HG02678 (cell line): Measurements from ENCODE around the gene HAUS2.
A peak's percentile ranks its signal among the peaks of the same experiment; 100 is the strongest.

Source experiments
- ATAC-seq: cut with Tn5 transposase; IDR thresholded peaks from one replicate; pipeline ENCODE4 v1.9.1; 2021; ENCODE audit warnings: mild to moderate bottlenecking, moderate library complexity; ENCODE audit not compliant: unreplicated experiment

Gene HAUS2

GRCh38 chr15:42605796-42606195 lies 57.2 kb downstream of the HAUS2 start:
- ATAC-seq: no peak

DNA sequence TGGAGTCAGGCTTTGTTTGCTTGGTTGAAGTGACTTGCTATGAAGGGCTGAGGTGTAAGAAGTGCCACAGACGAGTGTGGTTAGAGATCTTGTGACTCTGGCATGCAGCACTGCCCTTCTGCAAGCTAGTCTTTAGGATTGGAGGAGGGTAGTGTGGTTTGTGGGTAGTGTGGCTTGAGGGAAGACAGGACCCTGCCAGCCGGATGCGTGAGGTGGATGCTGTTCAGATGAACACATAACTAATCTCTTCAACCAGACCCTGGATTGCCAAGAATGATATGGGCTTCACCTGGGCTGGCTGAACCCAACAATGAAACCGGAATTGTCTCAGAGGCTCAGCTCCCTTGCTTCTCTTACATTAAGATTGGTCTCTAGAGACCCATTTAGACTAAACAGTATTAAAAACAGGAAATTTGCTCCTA lies 59.5 kb downstream of the HAUS2 start:
- peak; percentile 46 for ATAC-seq

DNA sequence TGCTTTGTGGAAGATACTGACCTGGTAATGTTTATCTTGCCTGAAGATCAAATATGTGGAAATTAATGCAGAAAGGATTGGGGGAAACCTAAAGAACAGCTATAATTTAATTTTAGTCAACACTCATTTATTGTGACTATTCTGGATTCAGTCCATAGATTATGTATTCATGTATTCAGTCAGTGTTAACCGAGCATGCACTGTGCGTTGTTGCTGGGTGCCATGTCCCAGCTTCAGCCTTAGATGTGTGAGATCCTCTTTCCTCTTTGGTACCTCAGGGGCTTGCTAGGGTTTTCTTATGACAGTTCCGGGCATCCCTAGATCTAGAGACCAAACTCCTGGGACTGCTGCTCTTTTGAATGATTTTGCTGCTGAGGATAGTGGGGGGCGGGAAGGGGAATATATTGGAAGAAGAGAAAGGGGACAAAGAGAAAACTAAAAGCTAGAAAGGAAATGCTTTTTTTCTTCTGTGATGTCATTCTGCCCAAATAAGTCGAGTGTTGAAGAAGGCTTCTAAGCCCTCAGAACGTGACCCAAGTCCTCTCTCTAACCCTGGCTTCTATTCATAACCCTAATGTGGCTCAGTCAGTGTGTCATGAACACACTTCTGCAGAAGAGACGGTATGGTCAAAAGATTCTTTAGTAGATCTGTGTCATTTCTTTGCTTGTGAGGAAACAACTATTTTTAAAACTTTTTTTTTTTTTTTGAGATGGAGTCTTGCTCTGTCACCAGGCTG lies 60.3 kb downstream of the HAUS2 start:
- ATAC-seq: no peak

- ATAC-seq: no peak
Measured at GRCh38 chr15:42611532-42611931, 62.9 kb downstream of the HAUS2 start.

- no peak for ATAC-seq
Measured at GRCh38 chr15:42612367-42612912, 63.8 kb downstream of the HAUS2 start.

DNA sequence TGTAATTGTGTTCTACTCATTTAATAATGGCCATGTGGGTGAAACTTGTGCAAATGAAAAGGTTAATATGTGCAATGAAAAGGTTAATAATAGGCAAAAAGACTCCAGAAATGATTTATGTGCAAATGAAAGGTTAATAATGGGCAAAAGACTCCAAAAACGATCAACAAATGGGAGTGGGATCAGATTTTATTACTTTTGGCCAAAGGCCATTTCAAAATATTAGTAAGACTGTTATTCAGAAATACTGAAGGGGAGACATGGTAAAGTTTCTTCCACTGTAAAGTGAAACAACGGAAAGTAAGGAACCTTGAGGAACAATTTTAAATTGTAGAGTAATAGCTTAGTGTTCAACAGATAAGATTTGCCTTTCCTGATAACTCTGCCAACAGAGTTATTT lies 67.5 kb downstream of the HAUS2 start:
- no peak for ATAC-seq
